NCI-H1436 treated with DMSO at 0.1 percent for 48 hours (cell line): ENCODE data around the gene CACNA1S.

Source experiments
- DNase-seq: peaks from one replicate; lab custom pipeline; 2025; lab: John Stamatoyannopoulos, UW

Gene CACNA1S

GRCh38 chr1:201112173-201112731, at the start of gene CACNA1S:
CACNA1S (minus strand) TSS chr1:201112426; CDS start chr1:201112339, 87 bp downstream.
- no peak for DNase-seq

- DNase-seq: no peak
These were observed 45.7 kb upstream of the CACNA1S start for GRCh38 chr1:201157949-201158348.

GRCh38 chr1:201156819-201157218, 44.6 kb upstream of the CACNA1S start:
- no peak for DNase-seq

DNA sequence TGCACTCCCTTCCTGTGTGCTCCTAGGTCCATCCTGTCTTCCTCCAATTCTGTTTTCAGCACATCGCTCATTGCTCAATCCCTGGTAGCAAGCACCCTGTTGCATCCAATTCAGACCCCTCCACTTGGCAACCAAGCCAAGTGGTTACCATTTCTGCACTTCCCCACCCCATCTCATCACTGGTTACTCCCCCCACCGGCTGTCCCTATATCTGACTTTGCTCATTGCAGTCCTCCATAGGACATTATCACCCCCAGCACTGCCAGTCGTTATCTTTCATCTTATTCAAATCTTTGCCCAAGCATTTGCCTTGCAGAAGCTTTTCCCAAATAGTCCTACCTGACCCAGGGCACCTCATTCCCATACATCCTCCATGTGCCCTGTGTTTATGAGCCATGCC, 44.1 kb upstream of the CACNA1S start:
- no peak for DNase-seq

DNA sequence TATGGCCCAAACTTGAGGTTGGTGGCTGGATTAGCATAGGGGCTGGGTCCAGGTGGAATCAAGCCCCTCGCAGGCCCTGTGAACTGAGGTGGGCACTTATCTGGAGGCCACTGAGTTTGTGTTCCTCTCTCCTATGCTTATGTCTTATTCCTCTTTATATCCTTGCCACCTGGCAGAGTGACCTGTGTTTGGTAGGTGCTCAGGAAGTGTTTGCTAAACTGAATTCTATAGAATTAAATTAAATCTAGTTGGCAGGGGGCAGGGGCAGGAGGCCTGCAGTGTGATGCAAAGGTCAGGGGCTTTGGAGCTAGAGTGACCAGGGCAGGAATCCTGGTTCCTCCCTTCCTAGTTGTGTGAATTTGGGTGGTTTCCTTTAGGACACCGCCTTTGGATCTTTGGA, 43.1 kb upstream of the CACNA1S start:
- no peak for DNase-seq

GRCh38 chr1:201154389-201155165, 42.4 kb upstream of the CACNA1S start, which contains the start of gene TMEM9:
TMEM9 (minus strand) TSS chr1:201154474; CDS start chr1:201153923, 551 bp downstream.
- peak; percentile 93 for DNase-seq

GRCh38 chr1:201153474-201154388, 41.5 kb upstream of the CACNA1S start:
- no peak for DNase-seq

DNA sequence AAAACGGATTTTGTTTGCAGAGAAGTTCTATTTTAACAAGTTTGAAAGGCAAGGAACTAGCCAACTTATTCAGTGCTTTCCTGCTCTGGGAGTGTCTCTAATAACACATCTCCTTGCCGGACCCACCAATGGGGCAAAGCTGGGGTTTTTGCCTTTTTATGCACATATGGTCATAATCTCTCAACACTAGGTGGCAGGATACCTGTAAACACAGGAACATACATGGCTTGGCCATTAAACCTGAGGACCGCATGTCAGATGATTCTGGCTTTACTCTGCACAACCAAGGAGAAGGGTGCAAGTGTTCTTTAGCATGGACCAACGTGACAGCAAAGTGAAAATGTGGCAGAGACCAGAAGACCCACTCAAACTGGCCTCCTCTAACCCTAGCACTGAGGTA, 37.2 kb upstream of the CACNA1S start:
- DNase-seq: no peak

- no peak for DNase-seq
These were observed 35.3 kb upstream of the CACNA1S start for GRCh38 chr1:201147396-201148015.

DNA sequence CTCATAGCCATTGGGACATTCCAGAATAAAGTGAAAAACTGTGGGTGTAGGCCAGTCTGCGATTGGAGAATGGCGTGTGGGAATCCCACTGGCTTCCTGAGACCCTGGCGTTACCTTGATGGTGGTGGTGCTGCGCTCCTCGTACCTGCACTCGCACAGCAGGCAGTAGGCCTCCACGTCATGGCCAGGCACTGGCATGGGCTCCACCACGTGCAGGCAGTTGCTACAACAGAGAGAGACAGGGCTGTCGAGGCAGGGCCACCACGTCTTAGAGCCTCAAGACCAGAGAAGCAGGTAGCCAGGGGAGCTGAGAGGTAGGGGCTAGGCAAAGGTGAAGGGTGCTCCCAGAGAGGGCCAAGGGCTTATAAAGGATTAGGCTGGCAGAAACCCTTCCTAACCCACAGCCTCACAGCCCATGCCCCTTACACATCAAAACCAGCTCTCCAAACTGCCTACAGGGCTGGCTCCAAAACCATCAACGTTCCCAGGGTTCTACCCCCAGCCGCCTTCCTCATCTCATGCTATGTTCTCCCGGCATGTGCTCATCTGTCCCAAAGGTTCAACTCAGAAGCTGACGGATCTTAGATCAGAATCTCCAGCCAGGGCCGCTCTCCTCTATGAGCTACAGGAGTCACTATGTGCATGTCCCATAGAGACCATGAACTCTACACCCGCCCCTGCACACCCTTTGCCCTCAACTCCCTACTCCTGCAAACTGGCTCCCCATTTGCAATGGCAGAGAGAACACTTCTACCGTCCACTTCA, 34.6 kb upstream of the CACNA1S start:
- DNase-seq: no peak

DNA sequence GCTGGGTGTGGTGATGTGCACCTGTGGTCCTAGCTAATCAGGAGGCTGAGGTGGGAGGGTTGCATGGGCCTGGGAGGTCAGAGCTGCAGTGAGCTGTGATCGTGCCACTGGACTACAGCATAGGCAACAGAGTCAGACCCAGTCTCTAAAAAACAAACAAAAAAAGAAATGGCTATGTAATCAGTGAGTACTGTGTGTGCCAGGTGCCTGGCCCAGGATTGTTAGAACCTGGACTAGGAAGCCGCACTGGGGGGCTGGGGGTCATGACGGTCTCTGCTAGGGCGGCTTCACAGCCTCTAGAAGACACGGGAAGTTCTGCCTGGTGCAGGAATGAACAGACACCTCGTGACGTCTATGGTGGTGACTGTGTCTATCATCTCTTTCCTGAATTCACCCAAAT, 33.6 kb upstream of the CACNA1S start:
- no peak for DNase-seq

- DNase-seq: no peak
These were observed 32.9 kb upstream of the CACNA1S start for GRCh38 chr1:201145132-201145531.

DNA sequence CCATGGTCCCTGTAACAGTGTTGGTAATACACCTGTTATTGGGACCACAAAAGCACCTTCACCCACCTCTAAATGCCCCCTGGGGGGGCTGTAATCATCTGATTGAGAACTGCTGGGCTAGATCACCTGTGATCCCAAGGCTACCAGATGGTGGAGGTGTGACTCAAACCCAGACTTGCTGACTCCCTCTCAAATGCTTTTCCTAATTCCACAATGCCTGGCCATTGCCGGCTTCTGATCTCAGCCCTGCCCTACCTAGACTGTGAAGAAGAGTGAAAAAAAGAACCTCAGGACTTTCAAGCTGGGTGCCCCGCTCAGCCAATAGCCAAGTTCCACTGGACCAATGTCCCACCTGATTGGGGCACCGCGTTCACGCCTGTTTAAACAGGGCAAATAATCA, 32.5 kb upstream of the CACNA1S start:
- DNase-seq: no peak

DNA sequence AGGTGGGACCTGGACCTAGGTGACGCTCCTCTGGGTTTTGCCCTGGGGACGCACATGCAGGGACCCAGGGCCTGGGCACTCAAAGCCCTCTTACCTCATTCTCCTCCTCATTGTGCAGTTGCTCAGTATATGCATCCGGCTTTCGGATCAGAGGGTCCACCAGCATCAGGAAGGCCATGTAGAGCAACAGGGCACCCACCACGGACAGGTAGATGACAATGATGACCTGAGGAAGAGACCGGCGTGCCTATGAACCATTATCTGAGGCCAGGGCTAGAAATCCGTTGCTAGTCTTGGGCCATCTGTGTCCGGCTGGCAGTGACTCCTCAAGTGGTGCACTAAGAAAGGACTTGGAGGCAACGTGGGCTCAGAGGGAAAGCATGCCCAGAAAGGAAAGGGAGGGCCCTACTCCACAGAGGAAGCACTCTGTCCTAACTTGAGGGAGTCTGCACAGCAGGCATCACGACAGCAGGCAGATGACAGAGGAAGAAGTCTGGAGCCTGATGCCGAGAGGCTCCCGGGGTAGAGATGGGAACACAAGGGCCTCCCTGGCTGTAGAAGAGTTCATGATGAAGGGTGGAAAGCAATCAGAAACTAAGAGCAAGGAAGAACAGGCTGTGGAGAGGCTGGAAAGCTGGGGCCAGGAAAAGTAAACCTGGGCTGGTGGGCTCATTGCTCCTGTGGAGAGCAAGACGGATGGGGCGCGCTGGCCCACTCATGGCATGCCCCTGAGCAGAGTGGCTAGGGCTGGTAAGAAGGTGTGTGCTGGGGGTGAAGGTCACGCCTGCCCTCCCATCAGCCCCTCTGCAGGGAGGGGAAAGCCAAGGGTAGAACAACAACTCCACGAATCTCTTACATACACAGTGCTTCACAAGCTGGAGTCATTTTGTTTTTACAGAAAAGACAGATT, 31.8 kb upstream of the CACNA1S start:
- no peak for DNase-seq

GRCh38 chr1:201142849-201143725, 30.9 kb upstream of the CACNA1S start:
- DNase-seq: no peak

DNA sequence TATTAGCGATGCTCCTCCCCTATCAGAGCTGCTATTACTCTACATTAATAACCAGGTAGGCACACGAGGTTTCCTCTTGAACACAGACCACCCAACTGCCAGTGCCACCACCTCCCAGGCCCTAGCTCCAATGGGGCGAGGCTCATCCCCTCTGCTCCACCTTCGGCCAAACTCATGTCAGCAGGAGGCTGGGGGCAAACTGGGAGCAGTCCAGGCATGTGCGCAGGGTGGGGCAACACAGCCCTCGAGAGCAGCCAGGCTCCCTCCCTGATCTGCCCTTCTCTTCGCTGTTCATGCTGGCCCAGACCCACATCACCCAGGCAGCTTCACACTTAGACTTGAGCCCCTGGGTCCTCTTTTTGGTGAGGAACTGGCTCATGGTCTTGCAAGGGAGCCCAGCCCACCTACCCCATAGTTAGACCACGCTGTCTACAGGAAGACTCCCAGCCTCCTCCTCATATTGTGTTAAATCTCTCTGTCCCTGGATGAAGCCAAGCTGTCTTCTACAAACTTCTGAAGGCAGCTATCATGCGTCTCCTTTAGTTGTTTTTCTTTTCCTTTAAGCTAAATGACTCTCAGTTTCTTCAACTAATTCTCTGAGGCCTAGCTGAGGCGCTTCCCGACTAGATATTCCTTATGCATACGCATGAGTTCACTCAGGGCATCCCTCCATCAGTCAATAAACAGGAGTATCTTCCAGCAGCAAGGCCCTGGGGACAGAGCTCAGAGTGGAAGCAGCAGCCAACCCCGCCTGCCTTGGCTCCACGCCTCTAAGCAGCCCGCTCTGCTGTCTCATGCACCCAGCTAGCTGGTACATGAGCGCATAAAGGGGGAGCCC, 30.0 kb upstream of the CACNA1S start:
- DNase-seq: no peak

- DNase-seq: no peak
These were observed 29.2 kb upstream of the CACNA1S start for GRCh38 chr1:201141418-201141817.

DNA sequence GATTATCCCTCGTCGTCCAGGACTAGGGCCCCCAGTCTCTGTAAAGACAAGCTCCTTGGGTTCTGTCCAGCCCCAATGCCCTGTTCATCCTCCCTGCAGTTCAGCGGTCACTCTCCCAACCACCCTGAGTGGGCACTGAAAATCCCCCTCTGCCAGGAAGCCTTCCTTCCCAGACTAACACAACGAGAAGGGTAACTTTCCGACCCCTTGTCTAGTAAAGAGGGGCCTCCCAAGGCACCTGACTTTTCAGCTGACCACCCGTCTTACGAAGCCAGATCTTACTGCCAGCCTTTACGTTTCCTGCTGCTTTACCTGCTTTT, 28.7 kb upstream of the CACNA1S start:
- no peak for DNase-seq
